HG03025 (cell line): ENCODE measurements around the gene SPTBN1.

Experiments used
- ATAC-seq: cut with Tn5 transposase; IDR thresholded peaks from one replicate; pipeline ENCODE4 v1.9.1; 2021; ENCODE audit warnings: mild to moderate bottlenecking, moderate library complexity; ENCODE audit not compliant: unreplicated experiment, low FRiP score

The SPTBN1 gene

GRCh38 chr2:54584598-54584997 lies 128.5 kb downstream of the SPTBN1 start:
- no peak for ATAC-seq

GRCh38 chr2:54585136-54585733 lies 129.1 kb downstream of the SPTBN1 start:
- ATAC-seq: no peak

GRCh38 chr2:54586062-54586461 lies 129.9 kb downstream of the SPTBN1 start:
- ATAC-seq: no peak

GRCh38 chr2:54586494-54586893 lies 130.4 kb downstream of the SPTBN1 start:
- no peak for ATAC-seq

- no peak for ATAC-seq
These were observed 131.3 kb downstream of the SPTBN1 start for GRCh38 chr2:54587171-54588016.

- no peak for ATAC-seq
These were observed 132.2 kb downstream of the SPTBN1 start for GRCh38 chr2:54588244-54588899.

- no peak for ATAC-seq
These were observed 132.9 kb downstream of the SPTBN1 start for GRCh38 chr2:54589038-54589339.

GRCh38 chr2:54589340-54590215 lies 133.5 kb downstream of the SPTBN1 start:
- ATAC-seq: no peak

- ATAC-seq: no peak
These were observed 134.3 kb downstream of the SPTBN1 start for GRCh38 chr2:54590216-54591120.

- ATAC-seq: no peak
These were observed 135.4 kb downstream of the SPTBN1 start for GRCh38 chr2:54591551-54591950.

GRCh38 chr2:54593249-54593648 lies 137.1 kb downstream of the SPTBN1 start:
- ATAC-seq: no peak

- no peak for ATAC-seq
These were observed 137.9 kb downstream of the SPTBN1 start for GRCh38 chr2:54594048-54594447.

- no peak for ATAC-seq
These were observed 139.2 kb downstream of the SPTBN1 start for GRCh38 chr2:54595161-54595803.

- no peak for ATAC-seq
These were observed 140.1 kb downstream of the SPTBN1 start for GRCh38 chr2:54595999-54596902.

- ATAC-seq: no peak
These were observed 141.2 kb downstream of the SPTBN1 start for GRCh38 chr2:54597153-54597848.

- no peak for ATAC-seq
These were observed 142.5 kb downstream of the SPTBN1 start for GRCh38 chr2:54598347-54599325.

GRCh38 chr2:54599326-54599710 lies 143.2 kb downstream of the SPTBN1 start:
- ATAC-seq: no peak
